WTC11 (cell line): ENCODE results near the gene MAGI2. TPM values are rescaled to one million over a fixed set of nuclear protein-coding genes. Genes with fewer than 3 reads are reported as not detected.

Source experiments
- ATAC-seq: fragments of 200-7000 bp; cut with Tn5 transposase; 2 replicates; pipeline ENCODE4 v1.10.0; 2021; ENCODE audit warnings: mild to moderate bottlenecking, moderate library complexity
- CTCF ChIA-PET: fragments of 300-600 bp; sonication (Branson Sonifier 250); formaldehyde crosslinking; loops from one replicate; lab custom pipeline; 2021; ENCODE audit warnings: antibody characterized with exemption; lab: Charles Lee
- POLR2A ChIA-PET: fragments of 350-600 bp; sonication (Branson Sonifier 250); formaldehyde crosslinking; loops from one replicate; lab custom pipeline; 2021; ENCODE audit warnings: antibody characterized with exemption; lab: Charles Lee
- DNase-seq: peaks from one replicate; pipeline ENCODE4 v3.0.0; 2021; ENCODE audit warnings: low spot score
- H3K27ac Mint-ChIP-seq: 2 replicates; pipeline ENCODE4 v1.8.0; 2021; ENCODE audit warnings: mixed read lengths
- H3K27me3 Mint-ChIP-seq: 2 replicates; pipeline ENCODE4 v1.8.0; 2021; ENCODE audit warnings: low read depth, mild to moderate bottlenecking, moderate library complexity, mixed read lengths
- H3K36me3 Mint-ChIP-seq: 2 replicates; pipeline ENCODE4 v1.8.0; 2021; ENCODE audit warnings: mixed read lengths
- H3K4me1 Mint-ChIP-seq: 2 replicates; pipeline ENCODE4 v1.8.0; 2022; ENCODE audit warnings: mixed read lengths
- H3K4me3 Mint-ChIP-seq: 2 replicates; pipeline ENCODE4 v1.8.0; 2021; ENCODE audit warnings: mild to moderate bottlenecking, moderate library complexity, mixed read lengths
- H3K9me3 Mint-ChIP-seq: 2 replicates; pipeline ENCODE4 v1.8.0; 2021; ENCODE audit warnings: mixed read lengths
- AR ChIP-seq: fragments of 250-450 bp; sonication (Bioruptor Pico); IDR thresholded peaks from 2 replicates; pipeline ENCODE4 v1.9.0; 2021; ENCODE audit warnings: mild to moderate bottlenecking
- ATF3 ChIP-seq: sonication (generic); formaldehyde crosslinking; conservative IDR thresholded peaks from 2 replicates; pipeline ENCODE4 v1.8.1; 2022; ENCODE audit warnings: mild to moderate bottlenecking, missing genetic modification reagents
- E2F1 ChIP-seq: sonication (generic); formaldehyde crosslinking; IDR thresholded peaks from 2 replicates; pipeline ENCODE4 v1.8.0; 2022; ENCODE audit warnings: mild to moderate bottlenecking, missing genetic modification reagents
- ERG ChIP-seq: fragments of 250-450 bp; sonication (Bioruptor Pico); IDR thresholded peaks from 2 replicates; pipeline ENCODE4 v1.8.0; 2021; ENCODE audit warnings: mild to moderate bottlenecking
- FOXK1 ChIP-seq: sonication (generic); formaldehyde crosslinking; IDR thresholded peaks from 2 replicates; pipeline ENCODE4 v1.8.0; 2022; ENCODE audit warnings: mild to moderate bottlenecking, moderate library complexity, missing genetic modification reagents
- GRHL2 ChIP-seq: fragments of 250-450 bp; sonication (Bioruptor Pico); IDR thresholded peaks from 2 replicates; pipeline ENCODE4 v1.8.0; 2022; ENCODE audit warnings: mild to moderate bottlenecking, moderate library complexity; ENCODE audit not compliant: insufficient replicate concordance, severe bottlenecking
- GTF2I ChIP-seq: fragments of 250-450 bp; sonication (Bioruptor Pico); conservative IDR thresholded peaks from 2 replicates; pipeline ENCODE4 v1.4.0; 2021; ENCODE audit warnings: mild to moderate bottlenecking
- HMGXB4 ChIP-seq: sonication (generic); formaldehyde crosslinking; IDR thresholded peaks from 2 replicates; pipeline ENCODE4 v1.8.1; 2023; ENCODE audit warnings: mild to moderate bottlenecking, moderate library complexity, missing genetic modification reagents
- MYBL2 ChIP-seq: sonication (generic); formaldehyde crosslinking; IDR thresholded peaks from 2 replicates; pipeline ENCODE4 v1.8.1; 2023; ENCODE audit warnings: mild to moderate bottlenecking, moderate library complexity, missing genetic modification reagents
- NFYB ChIP-seq: sonication (generic); formaldehyde crosslinking; conservative IDR thresholded peaks from 2 replicates; pipeline ENCODE4 v1.8.0; 2022; ENCODE audit warnings: low read depth, missing genetic modification reagents
- PRRX2 ChIP-seq: fragments of 250-450 bp; sonication (Bioruptor Pico); IDR thresholded peaks from 2 replicates; pipeline ENCODE4 v1.8.0; 2021; ENCODE audit warnings: mild to moderate bottlenecking
- STAT6 ChIP-seq: sonication (generic); formaldehyde crosslinking; conservative IDR thresholded peaks from 2 replicates; pipeline ENCODE4 v1.8.1; 2023; ENCODE audit warnings: mild to moderate bottlenecking, low read depth, missing genetic modification reagents, moderate library complexity
- USF2 ChIP-seq: sonication (generic); formaldehyde crosslinking; IDR thresholded peaks from 2 replicates; pipeline ENCODE4 v1.8.1; 2023; ENCODE audit warnings: mild to moderate bottlenecking, missing genetic modification reagents, moderate library complexity
- ZBTB43 ChIP-seq: sonication (generic); formaldehyde crosslinking; IDR thresholded peaks from 2 replicates; pipeline ENCODE4 v1.8.1; 2023; ENCODE audit warnings: mild to moderate bottlenecking, missing genetic modification reagents
- ZNF281 ChIP-seq: sonication (generic); formaldehyde crosslinking; IDR thresholded peaks from 2 replicates; pipeline ENCODE4 v1.8.0; 2023; ENCODE audit warnings: mild to moderate bottlenecking, missing genetic modification reagents
- ZSCAN18 ChIP-seq: fragments of 250-450 bp; sonication (Bioruptor Pico); IDR thresholded peaks from 2 replicates; pipeline ENCODE4 v2.1.2; 2022; ENCODE audit warnings: mild to moderate bottlenecking, moderate library complexity
- total RNA-seq: library from RNA; stranded (reverse); gene quantifications from 3 replicates; pipeline ENCODE4 v1.2.3, GENCODE V29; 2021

Gene MAGI2
- total RNA-seq, 1 experiment from 2014 or later: 26.6 TPM

GRCh38 chr7:78248867-78249266 lies 1204.6 kb downstream of the MAGI2 start:
- Mint-ChIP-seq H3K36me3 (peaks cover 24% of the 10 kb centered on the region), H3K27ac (no peak overlapping the region), H3K4me1 (no peaks in the 10 kb centered on the region), H3K9me3 (peaks cover 27% of the 10 kb centered on the region), H3K27me3 (no peaks in the 10 kb centered on the region), H3K4me3 (no peak overlapping the region)
- no peak for TF ChIP-seq PRRX2 (CRISPR knock-in tag)
- TF ChIP-seq NFYB (CRISPR knock-in tag): no peak
- TF ChIP-seq E2F1 (CRISPR knock-in tag): no peak
- TF ChIP-seq ZSCAN18 (CRISPR knock-in tag): no peak
- no peak for TF ChIP-seq HMGXB4 (CRISPR knock-in tag)
- no peak for TF ChIP-seq GRHL2
- no peak for TF ChIP-seq ZBTB43 (CRISPR knock-in tag)
- no peak for TF ChIP-seq USF2
- no peak for TF ChIP-seq ATF3 (CRISPR knock-in tag)
- no peak for TF ChIP-seq STAT6 (CRISPR knock-in tag)
- TF ChIP-seq ZNF281 (CRISPR knock-in tag): no peak
- TF ChIP-seq GTF2I (CRISPR knock-in tag): no peak
- TF ChIP-seq AR (CRISPR knock-in tag): no peak
- TF ChIP-seq MYBL2 (CRISPR knock-in tag): no peak
- no peak for TF ChIP-seq ERG (CRISPR knock-in tag)
- no peak for TF ChIP-seq FOXK1
- DNase-seq (no peak), ATAC-seq (no peak)
- POLR2A ChIA-PET: no interaction called here
- CTCF ChIA-PET: no interaction called here
